PC-3 (cell line): ENCODE results near the gene THOC6. TPM values are rescaled to one million over a fixed set of nuclear protein-coding genes. Genes with fewer than 3 reads are reported as not detected.
A peak's percentile ranks its signal among the peaks of the same experiment; 100 is the strongest.

Experiments
- ATAC-seq: fragments of 200-7000 bp; cut with Tn5 transposase; 2 replicates; pipeline ENCODE4 v1.9.1; 2020; ENCODE audit warnings: mild to moderate bottlenecking, moderate library complexity
- BruUV-seq: library from RNA; stranded (reverse); fragments of 400-500 nt; replicated peaks from 2 replicates; lab custom pipeline; 2021; lab: Mats Ljungman, UMichigan
- CTCF ChIA-PET: fragments of 300-600 bp; sonication (Branson Sonifier 250); formaldehyde crosslinking; loops from one replicate; lab custom pipeline; 2022; ENCODE audit warnings: antibody characterized with exemption; lab: Charles Lee
- POLR2A ChIA-PET: fragments of 300-600 bp; sonication (Branson Sonifier 250); formaldehyde crosslinking; loops from one replicate; lab custom pipeline; 2022; ENCODE audit warnings: antibody characterized with exemption; ENCODE audit not compliant: unreplicated experiment; lab: Charles Lee
- DNase-seq: peaks from one replicate; pipeline ENCODE4 v3.0.0-alpha.2; 2015
- H2AFZ ChIP-seq: fragments of 300-600 bp; sonication (generic); 2 replicates; pipeline ENCODE4 v1.6.0; 2016; ENCODE audit warnings: antibody characterized with exemption, low read length
- H3F3A ChIP-seq: fragments of 300-600 bp; sonication (generic); one replicate; pipeline ENCODE4 v1.6.0; 2017; ENCODE audit warnings: antibody characterized with exemption, low read length, control low read depth, mild to moderate bottlenecking; ENCODE audit not compliant: unreplicated experiment
- H3K27ac ChIP-seq: fragments of 300-600 bp; sonication (generic); 2 replicates; pipeline ENCODE4 v1.5.1; 2016; ENCODE audit warnings: mild to moderate bottlenecking, low read length
- H3K27me3 ChIP-seq: fragments of 300-600 bp; sonication (generic); 2 replicates; pipeline ENCODE4 v1.6.1; 2016; ENCODE audit warnings: low read length, mixed read lengths
- H3K36me3 ChIP-seq: fragments of 300-600 bp; sonication (generic); 2 replicates; pipeline ENCODE4 v1.6.1; 2016; ENCODE audit warnings: low read depth, mixed run types, low read length, mixed read lengths
- H3K4me1 ChIP-seq: fragments of 300-600 bp; sonication (generic); 2 replicates; pipeline ENCODE4 v1.5.1; 2016; ENCODE audit warnings: low read length; ENCODE audit not compliant: insufficient read depth
- H3K4me2 ChIP-seq: fragments of 300-600 bp; sonication (generic); 2 replicates; pipeline ENCODE4 v1.6.0; 2016; ENCODE audit warnings: low read length
- H3K4me3 ChIP-seq: fragments of 300-600 bp; sonication (generic); 2 replicates; pipeline ENCODE4 v1.5.1; 2016; ENCODE audit warnings: mild to moderate bottlenecking, low read length, mixed read lengths
- H3K79me2 ChIP-seq: fragments of 300-600 bp; sonication (generic); 2 replicates; pipeline ENCODE4 v1.6.1; 2017; ENCODE audit warnings: low read length, mixed read lengths
- H3K9ac ChIP-seq: fragments of 300-600 bp; sonication (generic); 2 replicates; pipeline ENCODE4 v1.6.0; 2016; ENCODE audit warnings: mild to moderate bottlenecking, low read length
- H3K9me2 ChIP-seq: fragments of 300-600 bp; sonication (generic); replicated peaks from 2 replicates; pipeline ENCODE4 v1.6.1; 2016; ENCODE audit warnings: mixed run types, low read length, mixed read lengths
- H3K9me3 ChIP-seq: fragments of 300-600 bp; sonication (generic); 2 replicates; pipeline ENCODE4 v1.6.1; 2016; ENCODE audit warnings: low read length, mixed read lengths
- H4K20me1 ChIP-seq: fragments of 300-600 bp; sonication (generic); 2 replicates; pipeline ENCODE4 v1.6.1; 2016; ENCODE audit warnings: low read length, mixed read lengths
- CTCF ChIP-seq: fragments of 300-600 bp; sonication (generic); conservative IDR thresholded peaks from 2 replicates; pipeline ENCODE4 v1.5.1; 2017; ENCODE audit warnings: antibody characterized with exemption, low read depth, mild to moderate bottlenecking, low read length
- EZH2 ChIP-seq: fragments of 300-600 bp; sonication (generic); IDR thresholded peaks from one replicate; pipeline ENCODE4 v1.6.1; 2017; ENCODE audit warnings: antibody characterized with exemption, mild to moderate bottlenecking, low read length; ENCODE audit not compliant: unreplicated experiment
- EZH2phosphoT487 ChIP-seq: fragments of 300-600 bp; sonication (generic); IDR thresholded peaks from 2 replicates; pipeline ENCODE4 v1.6.1; 2018; ENCODE audit warnings: mild to moderate bottlenecking, antibody characterized with exemption, low read length, borderline replicate concordance
- intact Hi-C: fragments of 100-400 bp; cut with micrococcal nuclease; formaldehyde crosslinking; loops from 2 replicates; pipeline ENCODE4 v1.9.0; 2023
- total RNA-seq: library from RNA; depleted of rRNA; stranded (reverse); fragments of >200 nt; gene quantifications from 2 replicates; pipeline ENCODE4 v1.2.3, GENCODE V29; 2014

The THOC6 gene
- total RNA-seq, 1 experiment from 2014 or later = 40.3 TPM

GRCh38 chr16:3027983-3028715, 4.3 kb downstream of the THOC6 start:
- ChIA-PET CTCF (interaction anchor here (0.6 to 1.2 kb wide), 9 partner anchors 8 to 1899 kb away, joined by 3 to 14 read pairs (median 3); partner anchors contain the start of gene TNFRSF12A), POLR2A (interaction anchor here (0.5 to 1.2 kb wide), 3 partner anchors 8 to 134 kb away, joined by 3 to 11 read pairs (median 8); partner anchors contain the start of gene TNFRSF12A)
- intact Hi-C loops = loop anchor here (2.0 kb wide), 1 partner anchor 23 kb away; no protein-coding TSS in a partner anchor
- no peak overlapping the region for H3K9ac ChIP-seq
- H3K9me3 ChIP-seq = no peaks in the 10 kb centered on the region
- no peak overlapping the region for H2AFZ ChIP-seq
- peak overlapping the region; percentile 37; the same call in 1 of the 2 replicates for H3K4me3 ChIP-seq
- ATAC-seq (peak; percentile 29), DNase-seq (peak; percentile 90)
- H3K4me2 ChIP-seq = peak overlapping the region; percentile 68
- H4K20me1 ChIP-seq = no peaks in the 10 kb centered on the region
- no peak overlapping the region for H3K27ac ChIP-seq
- TF ChIP-seq EZH2 = no peak
- TF ChIP-seq EZH2phosphoT487 = no peak
- peak; percentile 54 for TF ChIP-seq CTCF
- H3K27me3 ChIP-seq = no peaks in the 10 kb centered on the region
- H3K4me1 ChIP-seq = peaks cover 27% of the 10 kb centered on the region
- H3K9me2 ChIP-seq = no peaks in the 10 kb centered on the region
- no peaks in the 10 kb centered on the region for H3F3A ChIP-seq
- H3K79me2 ChIP-seq = no peaks in the 10 kb centered on the region
- no TSS peak for BruUV-seq
- no peaks in the 10 kb centered on the region for H3K36me3 ChIP-seq

DNA sequence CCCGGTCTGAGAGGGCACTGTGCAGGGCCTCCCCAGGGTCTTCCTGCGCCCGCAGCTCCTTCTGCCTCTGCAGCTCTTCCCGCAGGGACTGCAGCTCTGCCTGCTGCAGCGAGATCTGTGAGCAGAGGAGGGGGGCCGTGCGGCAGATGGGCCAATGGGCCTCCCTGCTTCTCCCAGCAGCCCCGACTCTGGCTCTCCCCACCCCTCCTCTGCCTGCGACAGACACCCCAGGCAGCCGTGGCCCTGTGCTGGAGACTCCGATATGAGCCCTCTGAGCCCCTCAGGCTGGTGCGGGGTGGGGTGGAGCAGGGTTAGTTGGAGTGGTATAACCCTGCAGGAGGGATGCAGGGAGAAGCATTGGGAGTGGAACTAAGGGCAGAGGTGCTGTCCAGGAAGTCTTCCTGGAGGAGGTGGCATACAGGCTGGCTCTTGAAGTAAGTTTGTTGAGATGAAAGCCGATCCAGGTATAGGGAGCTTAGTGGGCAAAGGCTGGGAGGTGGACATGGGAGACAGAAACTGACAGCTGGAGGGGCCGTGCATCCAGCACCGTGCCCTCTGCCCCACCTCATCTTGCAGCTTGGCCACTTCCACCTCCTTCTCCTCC, 5.0 kb downstream of the THOC6 start:
- no peaks in the 10 kb centered on the region for H3K79me2 ChIP-seq
- peak overlapping the region; percentile 19; the same call in 1 of the 2 replicates for H3K4me2 ChIP-seq
- ChIA-PET CTCF (interaction anchor here (0.6 to 1.2 kb wide), 6 partner anchors 23 to 1898 kb away, joined by 3 to 14 read pairs (median 6); no protein-coding TSS in a partner anchor), POLR2A (interaction anchor here (1.2 kb wide), 1 partner anchor 9 kb away, joined by 11 read pairs; the partner anchor contains the start of gene TNFRSF12A)
- no peaks in the 10 kb centered on the region for H3K27me3 ChIP-seq
- no peak overlapping the region for H3K27ac ChIP-seq
- ATAC-seq (no peak), DNase-seq (no peak)
- H3K4me1 ChIP-seq = peaks cover 21% of the 10 kb centered on the region
- TF ChIP-seq EZH2phosphoT487 (no peak), EZH2 (no peak), CTCF (no peak)
- no peak overlapping the region for H2AFZ ChIP-seq
- H3F3A ChIP-seq = no peaks in the 10 kb centered on the region
- no peaks in the 10 kb centered on the region for H3K36me3 ChIP-seq
- no peak overlapping the region for H3K4me3 ChIP-seq
- no TSS peak for BruUV-seq
- H4K20me1 ChIP-seq = no peaks in the 10 kb centered on the region
- no peak overlapping the region for H3K9ac ChIP-seq
- intact Hi-C loops = loop anchor here (2.0 kb wide), 1 partner anchor 24 kb away; no protein-coding TSS in a partner anchor
- no peaks in the 10 kb centered on the region for H3K9me3 ChIP-seq
- H3K9me2 ChIP-seq = no peaks in the 10 kb centered on the region
